GM21528 (cell line): Measurements from ENCODE around the gene NHSL2.

Experiments
- ATAC-seq: cut with Tn5 transposase; IDR thresholded peaks from one replicate; pipeline ENCODE4 v1.9.1; 2021; ENCODE audit warnings: mild to moderate bottlenecking, moderate library complexity; ENCODE audit not compliant: unreplicated experiment, low FRiP score

Gene NHSL2

GRCh38 chrX:71978164-71978563 lies 67.5 kb downstream of the NHSL2 start:
- no peak for ATAC-seq

- ATAC-seq, result no peak
These were observed 79.3 kb downstream of the NHSL2 start for GRCh38 chrX:71989768-71990426.

GRCh38 chrX:71990518-71990917 lies 79.9 kb downstream of the NHSL2 start:
- no peak for ATAC-seq

GRCh38 chrX:71991164-71991563 lies 80.5 kb downstream of the NHSL2 start:
- ATAC-seq, result no peak

- ATAC-seq, result no peak
These were observed 82.1 kb downstream of the NHSL2 start for GRCh38 chrX:71992711-71993110.

GRCh38 chrX:71993371-71993770 lies 82.7 kb downstream of the NHSL2 start:
- no peak for ATAC-seq

- ATAC-seq, result no peak
These were observed 84.0 kb downstream of the NHSL2 start for GRCh38 chrX:71994601-71995000.

GRCh38 chrX:71995122-71995521 lies 84.5 kb downstream of the NHSL2 start:
- ATAC-seq, result no peak

- no peak for ATAC-seq
These were observed 85.5 kb downstream of the NHSL2 start for GRCh38 chrX:71996136-71996535.

GRCh38 chrX:71996826-71997225 lies 86.2 kb downstream of the NHSL2 start:
- no peak for ATAC-seq

GRCh38 chrX:71997320-71997719 lies 86.7 kb downstream of the NHSL2 start:
- ATAC-seq, result no peak

GRCh38 chrX:71998836-71999509 lies 88.3 kb downstream of the NHSL2 start:
- no peak for ATAC-seq

GRCh38 chrX:71999535-71999934 lies 88.9 kb downstream of the NHSL2 start:
- no peak for ATAC-seq

- ATAC-seq, result no peak
These were observed 90.8 kb downstream of the NHSL2 start for GRCh38 chrX:72001471-72001870.

- ATAC-seq, result no peak
These were observed 91.3 kb downstream of the NHSL2 start for GRCh38 chrX:72001906-72002305.

GRCh38 chrX:72002875-72003274 lies 92.2 kb downstream of the NHSL2 start:
- ATAC-seq, result no peak

GRCh38 chrX:72003811-72004750 lies 93.4 kb downstream of the NHSL2 start:
- ATAC-seq, result no peak

GRCh38 chrX:72005046-72005445 lies 94.4 kb downstream of the NHSL2 start:
- no peak for ATAC-seq

GRCh38 chrX:72006461-72006860 lies 95.8 kb downstream of the NHSL2 start:
- no peak for ATAC-seq

GRCh38 chrX:72009731-72010130 lies 99.1 kb downstream of the NHSL2 start:
- ATAC-seq, result no peak

- ATAC-seq, result no peak
These were observed 101.1 kb downstream of the NHSL2 start for GRCh38 chrX:72011734-72012133.
